Measurements from ENCODE around the gene TENM4.

DNA sequence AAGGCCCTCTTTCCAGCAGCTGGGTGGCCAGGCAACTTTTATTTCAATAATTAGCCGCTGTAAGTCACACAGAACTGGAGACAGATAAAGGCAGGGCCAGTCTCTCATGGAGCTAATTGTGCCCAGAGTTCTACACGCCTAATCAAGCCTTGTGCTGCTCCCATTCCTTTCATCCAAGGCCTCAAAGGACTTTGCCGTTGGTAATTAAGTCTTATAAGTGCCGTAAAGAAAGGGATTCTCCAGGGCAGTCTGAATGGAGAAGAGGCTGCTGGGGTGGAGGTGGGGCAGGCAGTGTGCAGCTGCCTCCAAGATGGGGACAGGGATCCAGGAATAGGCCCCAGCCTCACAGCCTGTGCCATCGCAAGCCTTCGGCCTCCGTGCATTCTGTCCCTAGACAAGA is 357.9 kb downstream of the TENM4 start:
- TF ChIP-seq, protein P1, sequence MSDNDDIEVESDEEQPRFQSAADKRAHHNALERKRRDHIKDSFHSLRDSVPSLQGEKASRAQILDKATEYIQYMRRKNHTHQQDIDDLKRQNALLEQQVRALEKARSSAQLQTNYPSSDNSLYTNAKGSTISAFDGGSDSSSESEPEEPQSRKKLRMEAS (IDR thresholded peaks at IDR 0.05): no peak
- TF ChIP-seq ZBTB7A (IDR thresholded peaks at IDR 0.05; ENCODE audit: low read depth) (no peak), NFIC (IDR thresholded peaks at IDR 0.05) (no peak), EP300 (IDR thresholded peaks at IDR 0.05; ENCODE audit: borderline replicate concordance) (no peak), CREB1 (IDR thresholded peaks at IDR 0.05; ENCODE audit: low read depth) (no peak)
- TF ChIP-seq, protein P2, sequence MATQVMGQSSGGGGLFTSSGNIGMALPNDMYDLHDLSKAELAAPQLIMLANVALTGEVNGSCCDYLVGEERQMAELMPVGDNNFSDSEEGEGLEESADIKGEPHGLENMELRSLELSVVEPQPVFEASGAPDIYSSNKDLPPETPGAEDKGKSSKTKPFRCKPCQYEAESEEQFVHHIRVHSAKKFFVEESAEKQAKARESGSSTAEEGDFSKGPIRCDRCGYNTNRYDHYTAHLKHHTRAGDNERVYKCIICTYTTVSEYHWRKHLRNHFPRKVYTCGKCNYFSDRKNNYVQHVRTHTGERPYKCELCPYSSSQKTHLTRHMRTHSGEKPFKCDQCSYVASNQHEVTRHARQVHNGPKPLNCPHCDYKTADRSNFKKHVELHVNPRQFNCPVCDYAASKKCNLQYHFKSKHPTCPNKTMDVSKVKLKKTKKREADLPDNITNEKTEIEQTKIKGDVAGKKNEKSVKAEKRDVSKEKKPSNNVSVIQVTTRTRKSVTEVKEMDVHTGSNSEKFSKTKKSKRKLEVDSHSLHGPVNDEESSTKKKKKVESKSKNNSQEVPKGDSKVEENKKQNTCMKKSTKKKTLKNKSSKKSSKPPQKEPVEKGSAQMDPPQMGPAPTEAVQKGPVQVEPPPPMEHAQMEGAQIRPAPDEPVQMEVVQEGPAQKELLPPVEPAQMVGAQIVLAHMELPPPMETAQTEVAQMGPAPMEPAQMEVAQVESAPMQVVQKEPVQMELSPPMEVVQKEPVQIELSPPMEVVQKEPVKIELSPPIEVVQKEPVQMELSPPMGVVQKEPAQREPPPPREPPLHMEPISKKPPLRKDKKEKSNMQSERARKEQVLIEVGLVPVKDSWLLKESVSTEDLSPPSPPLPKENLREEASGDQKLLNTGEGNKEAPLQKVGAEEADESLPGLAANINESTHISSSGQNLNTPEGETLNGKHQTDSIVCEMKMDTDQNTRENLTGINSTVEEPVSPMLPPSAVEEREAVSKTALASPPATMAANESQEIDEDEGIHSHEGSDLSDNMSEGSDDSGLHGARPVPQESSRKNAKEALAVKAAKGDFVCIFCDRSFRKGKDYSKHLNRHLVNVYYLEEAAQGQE (IDR thresholded peaks at IDR 0.05; ENCODE audit: low read depth): no peak

Measured in Ishikawa (cell line).